GM19193 (cell line): ENCODE data around the gene SBK3.

ENCODE experiments used
- POLR2A ChIP-seq: IDR thresholded peaks from 4 replicates; pipeline ENCODE4 v1.6.1; 2011; ENCODE audit not compliant: insufficient read depth, insufficient read length; ENCODE audit errors: extremely low read depth

The SBK3 gene

DNA sequence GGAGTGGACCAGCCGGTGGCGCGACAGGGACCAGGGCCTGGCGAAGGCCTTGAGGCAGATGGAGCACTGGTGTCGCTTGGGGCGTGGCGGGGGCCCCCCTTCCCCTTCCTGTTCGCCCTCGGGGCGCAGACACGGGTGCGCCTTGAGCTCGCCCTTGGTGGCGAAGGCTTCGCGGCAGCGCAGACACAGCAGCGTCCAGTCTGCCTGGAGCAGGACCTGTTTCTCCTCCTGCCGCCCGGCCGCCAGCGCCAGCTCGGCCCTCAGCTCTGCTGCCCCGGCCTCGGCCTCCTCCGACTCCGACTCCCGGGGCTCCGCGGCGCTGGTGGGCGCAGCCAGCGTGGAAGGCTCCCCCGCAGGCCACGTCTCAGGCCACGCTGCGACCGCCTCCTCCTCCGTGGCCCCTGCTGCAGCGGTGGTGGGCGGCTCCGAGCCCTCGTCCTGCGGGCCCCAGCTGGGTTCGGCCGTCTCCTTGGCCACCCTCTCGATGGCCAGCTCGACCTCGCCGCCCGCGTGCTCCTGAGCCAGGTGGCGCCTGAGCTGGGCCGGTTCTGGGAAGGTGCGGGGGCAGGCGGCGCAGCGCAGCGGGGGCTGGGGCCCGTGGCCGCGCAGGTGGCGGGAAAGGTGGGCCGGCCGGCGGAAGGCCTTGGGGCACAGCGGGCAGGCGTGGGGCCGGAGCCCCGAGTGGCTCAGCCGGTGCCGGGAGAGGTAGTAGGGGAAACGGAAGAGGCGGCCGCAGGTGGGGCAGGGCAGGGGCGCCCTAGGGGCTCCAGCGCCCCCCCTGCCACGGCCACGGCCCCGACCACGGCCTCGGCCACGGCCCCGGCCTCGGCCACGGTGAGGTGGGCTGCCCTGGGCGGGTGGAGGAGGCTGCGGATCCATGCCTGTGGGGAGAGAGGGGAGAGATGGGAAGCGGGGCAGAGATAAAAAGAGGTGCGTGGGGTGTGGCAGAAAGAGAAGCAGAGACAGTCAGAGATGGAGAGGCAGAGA lies 33.7 kb upstream of the SBK3 start:
- no peak for TF ChIP-seq POLR2A

DNA sequence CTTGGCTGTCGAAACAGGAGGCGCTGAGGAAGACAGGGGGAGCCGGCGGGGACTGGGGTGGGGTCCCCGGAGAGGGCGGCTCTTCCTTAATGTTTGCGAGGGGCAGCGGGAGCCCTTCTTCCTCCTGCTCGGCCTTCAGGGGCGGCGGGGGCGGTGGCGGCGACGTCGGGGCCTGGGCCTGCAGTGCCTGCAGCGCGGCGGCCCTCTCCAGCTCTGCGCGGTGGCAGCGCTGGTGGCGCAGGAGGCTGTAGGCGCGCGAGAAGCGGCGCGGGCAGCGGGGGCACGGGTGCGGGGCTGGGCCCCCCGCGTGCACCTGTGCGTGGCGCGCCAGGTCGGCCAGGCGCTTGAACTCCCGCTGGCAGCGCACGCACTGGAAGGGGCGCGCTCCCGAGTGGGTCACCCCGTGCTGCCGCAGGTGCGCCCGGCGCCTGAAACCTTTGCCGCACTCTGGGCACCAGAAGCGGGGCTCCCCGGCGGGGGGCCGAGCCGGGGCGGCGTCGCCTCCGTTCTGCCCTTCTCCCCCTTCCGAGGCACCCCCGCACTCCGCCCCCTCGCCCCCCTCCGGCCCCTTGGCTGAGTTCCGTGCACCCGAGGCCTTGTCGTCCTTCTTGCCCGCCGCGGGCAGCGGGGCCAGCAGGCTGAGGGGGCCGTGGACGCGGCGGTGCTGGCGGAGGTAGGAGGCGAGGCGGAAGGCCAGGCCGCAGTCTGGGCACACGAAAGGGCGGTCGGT lies 32.9 kb upstream of the SBK3 start:
- no peak for TF ChIP-seq POLR2A

DNA sequence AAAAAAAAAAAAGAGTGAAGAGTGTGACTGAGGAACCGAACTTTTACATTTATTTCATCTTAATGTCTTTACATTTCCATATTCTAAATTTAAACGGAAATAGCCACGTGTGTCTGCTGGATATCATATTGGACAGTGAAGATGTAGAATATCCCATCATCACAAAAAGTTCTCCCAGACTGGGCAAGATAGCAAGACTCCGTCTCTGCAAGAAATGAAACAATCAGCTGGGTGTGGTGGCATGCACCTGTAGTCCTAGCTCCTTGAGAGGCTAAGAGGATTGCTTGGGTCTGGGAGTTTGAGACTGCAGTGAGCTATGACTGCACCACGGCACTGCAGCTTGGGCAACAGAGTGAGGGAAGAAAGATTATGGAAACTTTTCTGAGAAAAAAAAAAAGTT lies 31.4 kb upstream of the SBK3 start:
- TF ChIP-seq POLR2A, result no peak

DNA sequence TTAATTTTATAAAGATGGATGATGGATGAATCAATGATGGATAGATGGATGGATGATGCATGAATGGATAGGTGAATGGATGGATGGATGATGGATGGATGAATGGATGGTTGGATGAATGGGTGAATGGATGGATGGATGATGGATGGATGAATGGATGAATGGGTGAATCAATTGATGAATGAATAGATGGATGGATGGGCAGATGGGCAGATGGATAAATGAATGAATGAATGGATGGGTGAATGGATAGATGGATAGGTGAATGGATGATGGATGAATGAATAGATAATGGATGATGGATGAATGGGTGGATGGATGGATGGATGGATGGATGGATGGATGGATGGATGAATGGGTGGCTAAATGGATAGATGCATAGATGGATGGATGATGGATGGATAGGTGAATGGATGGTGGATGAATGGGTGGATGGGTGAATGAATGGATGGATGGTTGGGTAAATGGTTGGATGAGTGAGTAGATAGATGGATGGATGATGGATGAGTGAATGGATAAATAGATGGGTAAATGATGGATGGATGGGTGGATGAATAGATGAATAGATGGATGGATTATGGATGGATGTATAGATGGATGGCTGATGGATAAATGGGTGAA lies 22.5 kb upstream of the SBK3 start:
- no peak for TF ChIP-seq POLR2A

DNA sequence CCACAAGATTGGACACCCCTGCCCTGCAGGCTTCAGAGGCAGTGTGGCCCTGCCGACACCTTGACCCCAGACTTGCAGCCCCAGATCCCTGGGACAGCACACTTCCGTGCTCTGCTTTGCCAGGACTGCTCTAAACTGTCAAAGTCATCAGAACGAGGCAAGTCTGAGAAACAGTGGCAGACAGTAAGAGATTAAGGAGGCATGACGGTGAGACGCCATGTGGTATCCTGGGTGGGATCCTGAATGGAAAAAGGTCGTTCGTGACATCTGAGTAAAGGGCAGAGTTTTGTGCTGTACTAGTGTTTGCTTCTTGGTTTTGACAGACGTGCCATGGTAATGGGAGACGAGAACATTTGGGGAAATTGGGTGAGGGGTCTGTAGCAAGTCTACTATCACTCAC lies 21.5 kb upstream of the SBK3 start:
- no peak for TF ChIP-seq POLR2A

DNA sequence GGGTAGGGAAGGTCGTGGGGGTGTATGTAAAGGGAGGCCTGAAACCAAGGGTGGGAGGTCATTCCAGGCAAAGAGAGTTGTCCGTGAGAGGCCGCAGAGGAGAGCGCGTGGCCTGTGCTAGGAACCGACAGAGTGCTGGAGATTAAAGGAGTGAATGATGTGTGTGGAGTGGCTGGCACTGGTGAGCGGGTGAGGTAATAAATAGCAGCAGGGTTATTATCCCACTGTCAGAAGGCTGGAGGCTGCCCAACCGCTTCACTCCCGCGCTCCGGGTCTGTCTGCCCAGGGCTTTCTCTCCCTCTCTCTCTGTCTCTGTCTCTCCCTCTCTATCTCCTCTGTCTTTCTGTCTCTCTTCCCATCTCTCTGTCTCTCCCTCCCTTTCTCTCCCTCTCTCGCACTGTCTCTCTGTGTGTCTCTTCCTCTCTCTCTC lies 17.9 kb upstream of the SBK3 start:
- no peak for TF ChIP-seq POLR2A

DNA sequence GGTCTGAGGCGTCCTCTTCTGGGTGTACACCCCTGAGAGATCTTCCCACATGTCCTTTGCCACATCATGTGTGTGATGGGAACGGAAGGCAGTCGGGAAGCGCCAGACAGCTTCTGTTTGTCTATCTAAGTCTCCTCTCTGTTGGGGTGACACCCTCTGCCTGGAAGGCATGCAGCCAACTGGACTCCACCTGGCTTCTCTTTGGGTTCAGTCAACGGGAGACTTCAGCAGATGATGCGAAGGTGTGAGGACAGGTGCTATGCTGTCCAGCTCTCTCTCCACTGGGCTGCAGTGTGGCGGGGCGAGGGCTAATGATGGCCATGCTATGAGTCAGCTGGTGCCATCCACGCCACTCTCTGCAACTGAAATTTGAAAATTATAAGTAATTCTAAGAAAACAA lies 14.3 kb upstream of the SBK3 start:
- no peak for TF ChIP-seq POLR2A

DNA sequence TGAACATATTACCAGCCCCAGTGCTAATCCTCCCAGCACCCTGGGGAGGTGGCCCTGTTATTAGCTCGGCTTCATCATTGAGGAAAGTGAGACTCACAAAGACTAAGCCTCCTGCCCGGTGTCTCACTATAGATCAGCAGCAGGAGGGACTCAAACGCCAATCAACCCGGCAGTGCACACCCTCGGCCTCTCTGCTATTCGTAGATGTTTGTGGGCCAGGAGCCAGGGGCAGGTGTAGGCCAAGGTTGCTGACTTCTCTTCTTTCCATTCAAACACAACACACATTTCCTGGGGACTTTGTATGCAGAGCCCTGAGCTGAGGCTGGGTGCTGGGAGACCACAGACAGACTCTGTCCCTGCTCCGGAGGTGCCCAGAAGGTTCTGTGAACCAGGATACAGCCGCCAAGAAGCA lies 9.4 kb upstream of the SBK3 start:
- no peak for TF ChIP-seq POLR2A

DNA sequence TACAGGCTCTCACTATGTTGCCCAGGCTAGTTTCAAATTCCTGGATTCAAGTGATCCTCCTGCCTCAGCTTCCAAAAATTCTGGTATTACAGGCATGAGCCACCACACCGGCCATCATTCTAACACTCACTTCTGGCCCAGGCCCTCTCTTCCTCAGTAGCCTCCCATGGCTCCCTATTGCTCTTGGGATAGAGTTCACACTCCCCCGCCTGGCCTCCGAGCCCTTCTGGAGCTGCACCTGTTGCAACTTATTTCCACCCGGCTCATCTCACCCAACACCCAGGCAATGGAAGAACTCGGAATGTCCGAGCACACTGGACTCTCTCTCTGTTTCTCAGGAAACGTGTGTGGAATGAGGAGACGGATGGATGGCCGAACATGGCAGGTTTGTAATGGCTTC lies 9.0 kb upstream of the SBK3 start:
- TF ChIP-seq POLR2A, result no peak

DNA sequence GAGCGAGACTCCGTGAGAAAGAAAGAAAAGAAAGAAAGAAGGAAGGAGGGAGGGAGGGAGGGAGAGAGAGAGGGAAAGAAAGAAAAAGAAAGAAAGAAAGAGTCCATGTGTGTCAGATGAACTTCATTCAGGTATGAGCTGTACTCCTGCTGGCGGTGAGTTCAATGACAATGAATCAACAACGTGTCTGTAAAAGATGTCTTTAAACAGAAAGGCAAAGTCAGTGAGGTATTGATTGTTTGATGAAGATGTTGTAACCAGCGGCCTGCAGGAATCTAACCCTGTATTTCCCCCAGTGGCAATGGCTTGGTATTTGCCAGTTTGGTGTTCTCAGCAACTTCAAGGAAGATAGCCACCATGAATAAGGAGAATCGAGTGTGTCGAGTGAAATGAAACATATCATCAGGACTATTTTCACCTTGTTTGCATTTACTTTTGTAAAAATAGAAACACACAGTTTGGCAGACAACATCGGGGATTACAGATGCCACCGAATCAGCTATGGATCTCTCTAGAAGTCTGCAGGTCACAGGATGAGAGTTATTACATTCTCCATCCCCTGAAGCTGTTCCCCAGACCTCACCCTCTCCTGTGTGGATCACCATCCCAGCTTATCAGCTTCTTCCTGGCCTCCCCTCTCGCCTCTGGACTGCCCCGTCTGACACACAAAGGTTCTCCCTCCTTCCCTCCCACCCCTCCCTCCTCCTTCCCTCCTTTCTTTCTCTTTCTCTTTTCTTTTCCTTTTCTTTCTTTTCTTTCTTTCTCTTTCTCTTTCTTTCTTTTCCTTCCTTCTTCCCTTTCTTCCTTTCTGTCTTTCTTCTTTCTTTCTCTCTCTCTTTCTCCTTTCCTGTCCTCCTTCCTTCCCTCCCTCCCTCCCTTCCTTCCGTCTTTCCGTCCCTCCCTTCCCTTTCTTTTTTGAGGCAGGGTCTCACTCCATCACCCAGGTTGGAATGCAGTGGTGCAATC lies 8.2 kb upstream of the SBK3 start:
- TF ChIP-seq POLR2A, result no peak

DNA sequence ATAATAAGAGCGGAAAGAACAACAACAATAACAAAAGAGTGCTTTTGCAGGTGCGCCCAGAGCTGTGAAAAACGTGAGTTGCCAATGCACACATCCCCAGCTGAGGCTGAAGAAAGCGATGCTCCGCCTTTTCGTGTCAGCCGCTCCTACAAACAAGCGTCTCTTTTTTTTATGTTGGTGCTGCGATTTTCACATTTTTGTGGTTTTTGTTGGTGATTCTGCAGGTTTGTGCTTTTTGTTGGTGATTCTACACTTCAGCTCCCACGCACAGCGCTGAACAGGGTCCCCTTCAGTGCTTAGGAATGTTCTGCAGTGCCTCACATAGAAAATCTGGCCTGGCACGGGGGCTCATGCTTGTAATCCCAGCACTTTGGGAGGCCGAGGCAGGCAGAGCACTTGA lies 7.3 kb upstream of the SBK3 start:
- TF ChIP-seq POLR2A, result no peak

DNA sequence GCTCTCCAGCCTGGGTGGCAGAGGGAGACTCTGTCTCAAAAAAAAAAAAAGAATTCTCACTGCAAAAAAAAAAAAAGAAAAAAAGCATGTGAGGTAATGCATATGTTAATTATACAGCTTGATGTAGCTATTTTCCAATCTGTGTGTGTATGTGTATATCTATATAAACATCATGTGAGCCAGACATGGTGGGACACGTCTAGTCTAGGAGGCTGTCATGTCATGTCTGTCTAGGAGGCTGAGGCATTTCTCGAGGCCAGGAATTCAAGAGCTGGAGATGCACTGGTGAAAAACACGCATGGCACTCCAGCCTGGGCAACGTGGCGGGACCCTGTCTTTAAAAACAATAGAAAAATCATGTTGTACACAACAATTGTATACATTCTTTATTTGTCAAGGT lies 6.9 kb upstream of the SBK3 start:
- no peak for TF ChIP-seq POLR2A

DNA sequence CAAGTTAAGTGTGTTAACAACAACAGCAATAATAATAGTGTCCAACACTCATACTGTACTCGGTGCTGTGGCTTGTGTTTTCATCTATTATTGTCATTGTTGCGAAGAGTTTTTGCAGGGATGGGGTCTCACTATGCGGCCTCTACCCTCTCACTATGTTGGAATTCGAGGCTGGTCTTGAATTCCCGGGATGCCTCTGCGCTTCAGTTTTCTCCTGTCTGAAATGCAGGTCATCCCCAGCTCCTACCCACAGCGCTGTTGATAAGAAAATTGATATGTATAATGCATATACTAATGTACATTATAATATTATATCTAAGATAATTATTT lies 4.9 kb upstream of the SBK3 start:
- no peak for TF ChIP-seq POLR2A

DNA sequence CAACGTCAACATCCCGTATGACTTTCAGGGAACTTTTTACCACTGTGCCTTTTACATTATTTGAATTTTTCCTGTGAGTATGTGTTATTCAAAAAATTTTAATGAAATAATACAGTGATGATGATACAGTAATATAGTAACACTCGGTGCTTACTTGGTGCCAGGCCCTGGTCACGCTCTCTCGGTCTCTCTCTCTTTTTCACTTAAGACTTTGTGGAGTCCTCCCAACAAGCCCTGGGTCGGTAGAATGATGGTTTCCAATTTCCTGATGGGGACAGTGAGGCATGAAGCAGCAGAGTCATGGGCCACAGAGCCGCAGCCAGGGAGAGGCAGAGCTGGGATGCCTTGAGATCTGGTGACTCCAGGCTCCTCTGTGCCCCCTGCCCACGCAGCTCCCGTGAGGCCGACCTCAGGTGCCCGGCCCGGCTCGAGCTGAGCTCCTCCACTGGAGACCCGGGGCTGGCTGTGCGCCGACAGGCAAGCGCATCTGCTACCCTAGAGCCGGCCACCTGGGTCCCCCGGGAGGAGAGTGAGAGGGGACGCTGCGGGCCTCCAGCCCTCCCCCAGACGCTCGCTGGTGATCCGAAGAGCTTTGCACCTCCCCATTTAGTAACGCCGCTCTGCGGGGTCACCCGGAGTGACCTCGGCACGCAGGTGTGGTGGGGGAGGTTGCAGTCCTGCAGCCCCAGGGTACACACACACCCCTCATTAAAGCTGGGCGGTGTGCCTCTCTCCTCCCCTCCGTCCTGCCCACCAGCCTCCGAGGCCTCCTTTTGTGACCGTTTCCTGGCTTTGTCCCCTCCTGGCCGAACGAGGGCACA lies 4.4 kb upstream of the SBK3 start:
- no peak for TF ChIP-seq POLR2A
